ENCODE results near the gene RBM10. TPM values are rescaled to one million over a fixed set of nuclear protein-coding genes. Genes with fewer than 3 reads are reported as not detected.

The RBM10 gene
- total and polyA plus RNA-seq, 4 experiments from 2014 or later, result 10.7 to 53.3 (median 42.1) TPM

DNA sequence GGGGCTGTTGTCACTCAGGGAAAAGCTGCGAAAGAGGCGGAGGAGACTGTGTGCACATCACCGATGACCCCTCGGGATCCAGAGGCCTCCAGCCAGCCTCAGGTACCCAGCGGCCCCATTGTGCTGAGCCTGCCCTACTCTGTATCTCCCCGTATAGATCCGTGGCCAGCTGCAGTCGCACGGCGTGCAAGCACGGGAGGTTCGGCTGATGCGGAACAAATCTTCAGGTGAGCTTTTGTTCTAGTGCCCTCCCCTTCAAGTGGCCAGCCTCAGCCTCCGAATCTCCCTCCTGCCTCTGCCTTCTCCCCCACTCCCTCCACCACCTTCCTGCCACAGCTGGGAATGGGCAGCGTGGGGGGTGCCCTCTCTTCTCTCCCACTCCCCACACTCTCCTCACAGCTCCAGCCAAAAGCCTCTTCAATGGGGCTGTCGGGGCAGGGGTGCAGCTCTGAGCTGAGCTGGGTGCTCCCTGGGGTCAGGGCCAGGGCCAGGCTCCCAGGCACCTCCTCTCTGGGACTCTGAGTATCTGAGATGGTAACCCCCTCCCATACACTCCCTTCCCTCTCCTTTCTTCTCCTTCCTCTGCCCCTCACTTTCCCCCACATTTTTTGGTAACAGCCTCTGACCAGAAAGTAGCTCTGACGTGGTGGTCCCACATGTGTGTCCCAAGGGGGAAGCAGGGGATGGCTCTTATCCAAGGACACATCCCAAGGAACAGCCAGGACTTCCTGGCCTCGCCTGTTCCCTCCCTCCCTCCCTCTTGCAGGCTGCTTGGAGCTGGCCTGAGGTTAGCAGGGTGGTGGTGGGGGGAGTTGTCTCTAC lies 28.2 kb downstream of the RBM10 start:
- H3K27ac Mint-ChIP-seq, result no peak overlapping the region

DNA sequence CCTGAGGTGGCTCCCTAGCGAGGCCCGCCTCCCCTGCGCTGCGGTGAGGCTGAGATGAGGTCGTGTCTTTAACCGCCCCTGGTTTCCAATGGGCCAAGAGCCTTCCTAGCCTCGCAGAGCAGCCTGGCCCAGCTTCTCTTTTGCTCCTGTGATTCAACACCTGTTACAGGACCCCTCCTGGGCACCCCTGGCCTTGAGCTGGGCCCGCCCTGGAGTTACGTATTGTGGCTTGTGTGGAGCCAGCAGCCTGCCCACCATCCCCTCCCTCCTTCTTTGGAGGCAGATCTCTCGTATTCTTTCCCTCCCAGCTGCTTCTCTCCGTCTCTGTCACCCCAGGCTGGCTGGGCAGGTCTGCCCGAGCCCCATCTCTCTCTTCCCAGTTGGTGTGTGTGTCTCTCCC lies 29.4 kb downstream of the RBM10 start:
- ChIA-PET POLR2A (ENCODE audit: partially characterized antibody) (interaction anchor here (2.0 kb wide), 1 partner anchor 16 kb away, joined by 7 read pairs; no protein-coding TSS in a partner anchor), CTCF (ENCODE audit: partially characterized antibody) (no interaction called here)
- Histone ChIP-seq H3K9me3 (ENCODE audit: control insufficient read depth in 1 of 2, low read length in 2 of 2) (no peaks in the 10 kb centered on the region), H3K4me3 (ENCODE audit: low read length in 2 of 2) (no peak overlapping the region), H3K36me3 (ENCODE audit: insufficient read depth, low read length) (peaks cover 35% of the 10 kb centered on the region), H3K27ac (ENCODE audit: low read depth, low read length) (no peak overlapping the region), H3K4me1 (ENCODE audit: insufficient read depth, low read length) (no peaks in the 10 kb centered on the region), H3K27me3 (ENCODE audit: insufficient read depth, low read length) (no peaks in the 10 kb centered on the region)
- H3K4me3 Mint-ChIP-seq, result no peak overlapping the region
- peaks cover 0 to 1% (median 0%) of the 10 kb centered on the region in 8 donors for H3K9me3 Mint-ChIP-seq
- intact Hi-C loops (cut with micrococcal nuclease), result no loop called here
- H3K36me3 Mint-ChIP-seq, result peaks cover 21 to 29% of the 10 kb centered on the region in 2 donors
- no peak overlapping the region for H3K27ac Mint-ChIP-seq
- no peak for DNase-seq
- no peaks in the 10 kb centered on the region for H3K27me3 Mint-ChIP-seq
- no peaks in the 10 kb centered on the region for H3K4me1 Mint-ChIP-seq

More for the DNA sequence above, 28.2 kb downstream of the RBM10 start:
- Histone ChIP-seq H3K4me1 (ENCODE audit: insufficient read depth, low read length) (no peaks in the 10 kb centered on the region), H3K27me3 (ENCODE audit: insufficient read depth, low read length) (no peaks in the 10 kb centered on the region), H3K36me3 (ENCODE audit: insufficient read depth, low read length) (peaks cover 25% of the 10 kb centered on the region), H3K27ac (ENCODE audit: low read depth, low read length) (no peak overlapping the region), H3K4me3 (ENCODE audit: low read length in 2 of 2) (no peak overlapping the region), H3K9me3 (ENCODE audit: control insufficient read depth in 1 of 2, low read length in 2 of 2) (no peaks in the 10 kb centered on the region)
- H3K9me3 Mint-ChIP-seq, result peaks cover 0 to 1% (median 0%) of the 10 kb centered on the region in 8 donors
- intact Hi-C loops (cut with micrococcal nuclease), result no loop called here
- DNase-seq, result no peak
- no peaks in the 10 kb centered on the region for H3K4me1 Mint-ChIP-seq
- ChIA-PET CTCF (ENCODE audit: partially characterized antibody) (no interaction called here), POLR2A (ENCODE audit: partially characterized antibody) (interaction anchor here (1.5 to 2.0 kb wide), 2 partner anchors 18 to 28 kb away, joined by 3 to 7 read pairs; partner anchors contain the start of gene RBM10)
- no peaks in the 10 kb centered on the region for H3K27me3 Mint-ChIP-seq
- H3K4me3 Mint-ChIP-seq, result no peak overlapping the region
- H3K36me3 Mint-ChIP-seq, result peaks cover 21 to 30% of the 10 kb centered on the region in 2 donors

DNA sequence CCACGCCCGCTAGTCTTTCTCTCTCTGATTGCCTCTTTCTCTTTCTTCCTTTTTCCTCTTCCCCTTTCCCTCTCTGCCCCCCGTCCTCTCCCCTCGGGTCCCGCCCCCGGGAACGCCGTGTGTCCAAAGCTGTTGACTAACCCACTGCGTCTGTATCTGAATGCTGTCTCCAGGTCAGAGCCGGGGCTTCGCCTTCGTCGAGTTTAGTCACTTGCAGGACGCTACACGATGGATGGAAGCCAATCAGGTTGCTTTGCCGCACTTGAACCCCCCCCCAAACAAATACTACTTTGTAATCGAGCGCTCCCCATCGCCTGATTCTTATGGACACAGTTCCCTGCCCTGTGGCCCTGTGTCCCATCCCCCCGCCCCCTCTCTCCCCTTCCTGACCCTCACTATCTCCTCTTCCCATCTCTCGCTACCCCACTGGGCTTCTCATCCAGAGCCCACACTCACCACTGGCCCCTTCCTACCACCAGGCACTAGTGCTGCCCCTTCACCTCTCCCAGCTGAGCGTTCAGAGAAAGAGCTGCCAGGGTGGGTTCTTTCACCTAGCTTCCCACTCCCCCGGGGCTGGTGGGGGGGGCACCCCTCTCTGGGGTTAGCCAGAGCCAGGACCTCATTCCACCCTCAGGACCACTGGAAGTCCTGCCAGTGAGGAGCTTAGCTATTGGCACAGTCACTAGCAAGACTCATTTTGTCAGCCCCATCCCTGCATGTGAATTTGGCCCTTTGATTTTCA lies 30.0 kb downstream of the RBM10 start:
- H3K27ac Mint-ChIP-seq, result no peak overlapping the region
- peaks cover 21 to 32% of the 10 kb centered on the region in 2 donors for H3K36me3 Mint-ChIP-seq
- Histone ChIP-seq H3K4me1 (ENCODE audit: insufficient read depth, low read length) (no peaks in the 10 kb centered on the region), H3K27me3 (ENCODE audit: insufficient read depth, low read length) (no peaks in the 10 kb centered on the region), H3K36me3 (ENCODE audit: insufficient read depth, low read length) (peaks cover 36% of the 10 kb centered on the region), H3K4me3 (ENCODE audit: low read length in 2 of 2) (no peak overlapping the region), H3K27ac (ENCODE audit: low read depth, low read length) (no peak overlapping the region), H3K9me3 (ENCODE audit: control insufficient read depth in 1 of 2, low read length in 2 of 2) (no peaks in the 10 kb centered on the region)
- DNase-seq, result no peak
- POLR2A ChIA-PET (ENCODE audit: partially characterized antibody), result no interaction called here
- H3K4me3 Mint-ChIP-seq, result no peak overlapping the region
- no peaks in the 10 kb centered on the region for H3K4me1 Mint-ChIP-seq
- H3K27me3 Mint-ChIP-seq, result no peaks in the 10 kb centered on the region
- CTCF ChIA-PET (ENCODE audit: partially characterized antibody), result no interaction called here
- H3K9me3 Mint-ChIP-seq, result peaks cover 0 to 1% (median 0%) of the 10 kb centered on the region in 8 donors
- intact Hi-C loops (cut with micrococcal nuclease), result no loop called here

DNA sequence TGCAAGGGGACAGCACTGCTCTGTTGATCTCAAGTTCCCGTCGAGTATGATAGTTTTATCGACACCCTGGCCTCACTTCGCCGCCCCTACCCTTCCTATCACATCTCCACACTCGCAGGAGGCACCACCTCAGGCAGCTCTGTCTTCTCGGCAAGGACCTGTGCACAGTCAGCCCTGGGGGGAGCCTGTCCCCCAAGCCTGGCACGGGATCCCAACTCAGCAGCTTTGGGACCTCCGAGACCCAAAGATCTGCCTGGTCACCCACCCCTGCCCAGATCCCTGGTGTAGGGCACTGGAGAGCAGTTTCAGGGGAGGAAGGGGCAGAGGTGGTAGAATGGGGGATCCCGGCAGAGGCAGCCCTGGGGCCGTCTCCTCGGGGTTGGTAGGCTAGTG lies 30.6 kb downstream of the RBM10 start:
- Histone ChIP-seq H3K4me1 (ENCODE audit: insufficient read depth, low read length) (no peaks in the 10 kb centered on the region), H3K4me3 (ENCODE audit: low read length in 2 of 2) (no peak overlapping the region), H3K9me3 (ENCODE audit: control insufficient read depth in 1 of 2, low read length in 2 of 2) (no peaks in the 10 kb centered on the region), H3K27ac (ENCODE audit: low read depth, low read length) (no peak overlapping the region), H3K36me3 (ENCODE audit: insufficient read depth, low read length) (peaks cover 36% of the 10 kb centered on the region), H3K27me3 (ENCODE audit: insufficient read depth, low read length) (no peaks in the 10 kb centered on the region)
- peak overlapping the region in 1 of 7 donors; percentile 75 for H3K27ac Mint-ChIP-seq
- no peaks in the 10 kb centered on the region for H3K27me3 Mint-ChIP-seq
- ChIA-PET CTCF (ENCODE audit: partially characterized antibody) (no interaction called here), POLR2A (ENCODE audit: partially characterized antibody) (no interaction called here)
- H3K4me3 Mint-ChIP-seq, result no peak overlapping the region
- H3K36me3 Mint-ChIP-seq, result peaks cover 21 to 33% of the 10 kb centered on the region in 2 donors
- intact Hi-C loops (cut with micrococcal nuclease), result no loop called here
- peaks cover 0 to 1% (median 0%) of the 10 kb centered on the region in 8 donors for H3K9me3 Mint-ChIP-seq
- DNase-seq, result no peak
- H3K4me1 Mint-ChIP-seq, result no peaks in the 10 kb centered on the region

DNA sequence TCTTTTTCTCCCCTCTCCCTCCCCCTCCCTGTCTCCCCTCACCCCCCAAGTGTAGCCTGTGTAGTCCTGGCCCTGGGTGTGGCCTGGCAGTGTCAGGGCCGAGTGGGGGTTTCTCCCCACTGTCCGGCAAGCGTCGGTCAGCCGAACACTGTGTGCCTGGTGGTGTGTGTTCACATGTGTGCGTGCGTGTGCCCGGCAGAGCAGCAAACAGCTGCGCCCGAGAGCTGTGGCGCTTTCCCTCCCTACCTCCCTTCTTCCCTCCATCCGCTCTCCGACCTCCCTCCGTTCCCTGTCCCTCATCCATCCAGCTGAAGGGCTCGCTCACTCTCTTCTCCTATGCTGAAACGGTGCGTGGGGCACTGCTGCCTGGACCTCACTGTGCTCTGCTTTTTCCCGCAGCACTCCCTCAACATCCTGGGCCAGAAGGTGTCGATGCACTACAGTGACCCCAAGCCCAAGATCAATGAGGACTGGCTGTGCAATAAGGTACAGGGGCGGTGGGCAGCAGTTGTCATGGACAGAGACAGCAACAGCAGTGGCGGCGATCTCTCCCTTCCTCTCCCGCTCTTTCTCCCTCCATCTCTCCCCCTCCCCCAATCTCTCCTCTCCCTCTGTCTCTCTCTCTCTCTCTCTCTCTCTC lies 31.2 kb downstream of the RBM10 start:
- POLR2A ChIA-PET (ENCODE audit: partially characterized antibody), result no interaction called here
- Mint-ChIP-seq H3K4me3 (no peak overlapping the region), H3K36me3 (peaks cover 21 to 35% of the 10 kb centered on the region in 2 donors), H3K4me1 (no peaks in the 10 kb centered on the region), H3K27ac (no peak overlapping the region), H3K9me3 (peaks cover 0 to 1% (median 0%) of the 10 kb centered on the region in 8 donors), H3K27me3 (no peaks in the 10 kb centered on the region)
- no peak overlapping the region for H3K27ac ChIP-seq (ENCODE audit: low read depth, low read length)
- no peaks in the 10 kb centered on the region for H3K4me1 ChIP-seq (ENCODE audit: insufficient read depth, low read length)
- no peak overlapping the region for H3K4me3 ChIP-seq (ENCODE audit: low read length in 2 of 2)
- no peaks in the 10 kb centered on the region for H3K27me3 ChIP-seq (ENCODE audit: insufficient read depth, low read length)
- intact Hi-C loops (cut with micrococcal nuclease), result no loop called here
- DNase-seq, result no peak
- H3K9me3 ChIP-seq (ENCODE audit: control insufficient read depth in 1 of 2, low read length in 2 of 2), result no peaks in the 10 kb centered on the region
- H3K36me3 ChIP-seq (ENCODE audit: insufficient read depth, low read length), result peaks cover 41% of the 10 kb centered on the region
- CTCF ChIA-PET (ENCODE audit: partially characterized antibody), result no interaction called here

DNA sequence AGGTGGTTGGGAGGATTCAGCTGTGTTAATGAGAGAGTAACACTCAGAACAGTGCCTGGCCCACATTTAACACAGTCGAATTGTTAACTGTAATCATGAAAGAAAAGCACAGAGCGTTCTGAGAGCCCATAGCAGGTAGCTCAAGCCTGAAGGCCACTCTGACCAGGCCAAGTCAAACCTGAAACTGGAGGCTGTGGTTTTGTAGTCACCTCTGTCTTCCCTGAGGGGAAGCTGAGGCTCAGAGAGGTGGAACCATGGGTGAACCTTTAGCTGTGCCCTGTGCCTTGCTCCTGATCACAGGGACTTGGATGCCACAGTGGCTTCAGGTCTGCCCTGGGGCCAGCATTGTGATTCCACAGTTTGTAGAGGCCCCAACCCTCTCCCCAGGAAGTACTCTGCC lies 32.1 kb downstream of the RBM10 start:
- H3K4me3 ChIP-seq (ENCODE audit: low read length in 2 of 2), result no peak overlapping the region
- Mint-ChIP-seq H3K36me3 (peaks cover 16 to 37% of the 10 kb centered on the region in 2 donors), H3K27me3 (no peaks in the 10 kb centered on the region), H3K9me3 (no peaks in the 10 kb centered on the region), H3K4me1 (no peaks in the 10 kb centered on the region), H3K4me3 (no peak overlapping the region), H3K27ac (peak overlapping the region in 2 of 7 donors; percentile 12 to 64)
- ChIA-PET CTCF (ENCODE audit: partially characterized antibody) (no interaction called here), POLR2A (ENCODE audit: partially characterized antibody) (no interaction called here)
- H3K36me3 ChIP-seq (ENCODE audit: insufficient read depth, low read length), result peaks cover 49% of the 10 kb centered on the region
- H3K4me1 ChIP-seq (ENCODE audit: insufficient read depth, low read length), result no peaks in the 10 kb centered on the region
- no peak overlapping the region for H3K27ac ChIP-seq (ENCODE audit: low read depth, low read length)
- intact Hi-C loops (cut with micrococcal nuclease), result no loop called here
- no peaks in the 10 kb centered on the region for H3K9me3 ChIP-seq (ENCODE audit: control insufficient read depth in 1 of 2, low read length in 2 of 2)
- no peak for DNase-seq
- no peaks in the 10 kb centered on the region for H3K27me3 ChIP-seq (ENCODE audit: insufficient read depth, low read length)

DNA sequence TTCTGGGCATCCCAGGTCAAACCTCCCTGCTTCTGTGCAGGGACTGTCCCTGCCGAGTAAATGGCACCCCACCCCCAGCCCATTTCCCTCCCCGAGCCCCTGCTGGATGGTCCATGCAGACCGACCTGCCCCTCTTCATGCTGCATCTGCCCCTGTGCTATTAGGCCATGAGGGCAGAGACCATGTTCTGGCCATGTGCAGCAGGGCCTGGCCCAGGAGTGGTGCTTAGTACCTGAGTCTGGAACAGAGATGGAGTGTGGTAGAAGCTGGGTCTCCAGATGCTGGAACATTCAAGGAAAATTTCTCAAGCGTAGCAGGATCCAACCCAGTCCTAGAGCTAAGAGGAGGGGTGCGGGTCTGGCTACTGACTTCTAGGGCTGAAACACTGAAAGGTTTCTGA lies 33.3 kb downstream of the RBM10 start:
- Histone ChIP-seq H3K9me3 (ENCODE audit: control insufficient read depth in 1 of 2, low read length in 2 of 2) (no peaks in the 10 kb centered on the region), H3K36me3 (ENCODE audit: insufficient read depth, low read length) (peaks cover 49% of the 10 kb centered on the region), H3K27me3 (ENCODE audit: insufficient read depth, low read length) (no peaks in the 10 kb centered on the region), H3K27ac (ENCODE audit: low read depth, low read length) (no peak overlapping the region), H3K4me1 (ENCODE audit: insufficient read depth, low read length) (no peaks in the 10 kb centered on the region), H3K4me3 (ENCODE audit: low read length in 2 of 2) (no peak overlapping the region)
- DNase-seq, result no peak
- no peak overlapping the region for H3K4me3 Mint-ChIP-seq
- ChIA-PET POLR2A (ENCODE audit: partially characterized antibody) (no interaction called here), CTCF (ENCODE audit: partially characterized antibody) (no interaction called here)
- H3K9me3 Mint-ChIP-seq, result no peaks in the 10 kb centered on the region
- intact Hi-C loops (cut with micrococcal nuclease), result no loop called here
- peak overlapping the region in 2 of 7 donors; percentile 11 to 66 for H3K27ac Mint-ChIP-seq
- peaks cover 16 to 40% of the 10 kb centered on the region in 2 donors for H3K36me3 Mint-ChIP-seq
- H3K27me3 Mint-ChIP-seq, result no peaks in the 10 kb centered on the region
- H3K4me1 Mint-ChIP-seq, result no peaks in the 10 kb centered on the region

All from CD4-positive, alpha-beta memory T cell (primary cell).